Panc1 (cell line): ENCODE results near the gene BBS9. TPM values are rescaled to one million over a fixed set of nuclear protein-coding genes. Genes with fewer than 3 reads are reported as not detected.

Experiments
- ATAC-seq: fragments of 200-7000 bp; cut with Tn5 transposase; 2 replicates; pipeline ENCODE4 v1.9.1; 2020; ENCODE audit warnings: mild to moderate bottlenecking, moderate library complexity
- BruUV-seq: library from RNA; stranded (reverse); fragments of 400-500 nt; replicated peaks from 2 replicates; lab custom pipeline; 2021; lab: Mats Ljungman, UMichigan
- CTCF ChIA-PET: fragments of 300-600 bp; sonication (Branson Sonifier 250); formaldehyde crosslinking; loops from one replicate; lab custom pipeline; 2022; ENCODE audit warnings: antibody characterized with exemption; lab: Charles Lee
- POLR2A ChIA-PET: fragments of 300-600 bp; sonication (Branson Sonifier 250); formaldehyde crosslinking; loops from one replicate; lab custom pipeline; 2022; ENCODE audit warnings: antibody characterized with exemption; lab: Charles Lee
- DNase-seq: peaks from one replicate; pipeline ENCODE4 v3.0.0-alpha.2; 2010; ENCODE audit warnings: low read depth, low spot score
- H3K27ac ChIP-seq: 2 replicates; pipeline ENCODE4 v1.5.1; 2011; ENCODE audit warnings: mild to moderate bottlenecking, low read length, inconsistent platforms
- H3K27me3 ChIP-seq: fragments of 200-500 bp; sonication (Bioruptor generic); 2 replicates; pipeline ENCODE4 v1.6.0; 2014; ENCODE audit warnings: low read length, inconsistent platforms; ENCODE audit not compliant: control insufficient read depth, insufficient read depth
- H3K36me3 ChIP-seq: fragments of 200-500 bp; sonication (Bioruptor generic); 2 replicates; pipeline ENCODE4 v1.5.1; 2014; ENCODE audit warnings: inconsistent platforms, mild to moderate bottlenecking, low read length, moderate library complexity; ENCODE audit not compliant: control insufficient read depth, insufficient read depth
- H3K4me1 ChIP-seq: 2 replicates; pipeline ENCODE4 v1.5.1; 2011; ENCODE audit warnings: inconsistent platforms, mild to moderate bottlenecking, low read length, moderate library complexity; ENCODE audit not compliant: control insufficient read depth, insufficient read depth
- H3K4me3 ChIP-seq, 2 experiments: 2 replicates each; pipeline ENCODE4 v1.5.1; 2011 to 2012; ENCODE audit warnings: low read depth in 2 of 2, low read length in 2 of 2, mild to moderate bottlenecking in 2 of 2, inconsistent platforms in 1 of 2, moderate library complexity in 1 of 2
- H3K9me3 ChIP-seq: fragments of 200-500 bp; sonication (Bioruptor generic); 2 replicates; pipeline ENCODE4 v1.5.1; 2014; ENCODE audit warnings: low read depth, mild to moderate bottlenecking, inconsistent platforms, low read length, moderate library complexity; ENCODE audit not compliant: control insufficient read depth, insufficient read depth
- POLR2AphosphoS5 ChIP-seq: IDR thresholded peaks from 2 replicates; pipeline ENCODE4 v1.6.1; 2012; ENCODE audit warnings: mild to moderate bottlenecking, low read depth, low read length, moderate library complexity
- REST ChIP-seq, 2 experiments: IDR thresholded peaks; 2 replicates each; pipeline ENCODE4 v1.6.1; 2011 to 2012; ENCODE audit warnings: low read depth in 2 of 2, control low read depth in 1 of 2, low read length in 1 of 2, mild to moderate bottlenecking in 1 of 2, moderate library complexity in 1 of 2; ENCODE audit not compliant: insufficient read depth in 1 of 2
- SIN3A ChIP-seq: IDR thresholded peaks from 2 replicates; pipeline ENCODE4 v1.6.1; 2012; ENCODE audit warnings: low read depth, mild to moderate bottlenecking, low read length, moderate library complexity, borderline replicate concordance; ENCODE audit not compliant: insufficient read depth
- TCF7L2 ChIP-seq: IDR thresholded peaks from 2 replicates; pipeline ENCODE4 v1.6.1; 2011; ENCODE audit warnings: mild to moderate bottlenecking, low read depth, low read length, inconsistent platforms
- in situ Hi-C: cut with HindIII; loops from 2 replicates; pipeline ENCODE4 v1.10.0; 2016; ENCODE audit warnings: low sequenced_read_pairs, low pct_unique_long_range_greater_than_20kb
- intact Hi-C: fragments of 100-400 bp; cut with micrococcal nuclease; formaldehyde crosslinking; loops from one replicate; pipeline ENCODE4 v1.10.0; 2022; ENCODE audit not compliant: unreplicated experiment
- total RNA-seq: library from RNA; stranded (reverse); gene quantifications from one replicate; pipeline ENCODE4 v1.2.1, GENCODE V29; 2021; ENCODE audit not compliant: unreplicated experiment
- TF ChIP-seq, protein P1 (sequence below): fragments of 450-650 bp; IDR thresholded peaks from 2 replicates; pipeline ENCODE4 v1.5.1; 2017; ENCODE audit warnings: mild to moderate bottlenecking

Gene BBS9
- total RNA-seq, 1 experiment from 2014 or later: 6.9 TPM

- ATAC-seq: no peak
- ChIA-PET POLR2A (no interaction called here), CTCF (no interaction called here)
- H3K27me3 ChIP-seq: no peaks in the 10 kb centered on the region
- H3K36me3 ChIP-seq: no peaks in the 10 kb centered on the region
- no peak for TF ChIP-seq REST (IDR thresholded peaks at IDR 0.05; ENCODE audit: insufficient read depth in 1 of 2, low read depth in 2 of 2, low read length in 1 of 2)
- no peak for TF ChIP-seq POLR2AphosphoS5
- no peak for TF ChIP-seq SIN3A
- TF ChIP-seq, protein P1, sequence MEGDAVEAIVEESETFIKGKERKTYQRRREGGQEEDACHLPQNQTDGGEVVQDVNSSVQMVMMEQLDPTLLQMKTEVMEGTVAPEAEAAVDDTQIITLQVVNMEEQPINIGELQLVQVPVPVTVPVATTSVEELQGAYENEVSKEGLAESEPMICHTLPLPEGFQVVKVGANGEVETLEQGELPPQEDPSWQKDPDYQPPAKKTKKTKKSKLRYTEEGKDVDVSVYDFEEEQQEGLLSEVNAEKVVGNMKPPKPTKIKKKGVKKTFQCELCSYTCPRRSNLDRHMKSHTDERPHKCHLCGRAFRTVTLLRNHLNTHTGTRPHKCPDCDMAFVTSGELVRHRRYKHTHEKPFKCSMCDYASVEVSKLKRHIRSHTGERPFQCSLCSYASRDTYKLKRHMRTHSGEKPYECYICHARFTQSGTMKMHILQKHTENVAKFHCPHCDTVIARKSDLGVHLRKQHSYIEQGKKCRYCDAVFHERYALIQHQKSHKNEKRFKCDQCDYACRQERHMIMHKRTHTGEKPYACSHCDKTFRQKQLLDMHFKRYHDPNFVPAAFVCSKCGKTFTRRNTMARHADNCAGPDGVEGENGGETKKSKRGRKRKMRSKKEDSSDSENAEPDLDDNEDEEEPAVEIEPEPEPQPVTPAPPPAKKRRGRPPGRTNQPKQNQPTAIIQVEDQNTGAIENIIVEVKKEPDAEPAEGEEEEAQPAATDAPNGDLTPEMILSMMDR: no peak
- no peak for TF ChIP-seq TCF7L2
- intact Hi-C loops: no loop called here
- in situ Hi-C loops: no loop called here
- DNase-seq: no peak
- no TSS peak for BruUV-seq
- H3K4me3 ChIP-seq: no peak overlapping the region
- H3K27ac ChIP-seq: no peak overlapping the region
- no peaks in the 10 kb centered on the region for H3K4me1 ChIP-seq
- no peaks in the 10 kb centered on the region for H3K9me3 ChIP-seq
These were observed 270.3 kb downstream of the BBS9 start for GRCh38 chr7:33399528-33400213.

DNA sequence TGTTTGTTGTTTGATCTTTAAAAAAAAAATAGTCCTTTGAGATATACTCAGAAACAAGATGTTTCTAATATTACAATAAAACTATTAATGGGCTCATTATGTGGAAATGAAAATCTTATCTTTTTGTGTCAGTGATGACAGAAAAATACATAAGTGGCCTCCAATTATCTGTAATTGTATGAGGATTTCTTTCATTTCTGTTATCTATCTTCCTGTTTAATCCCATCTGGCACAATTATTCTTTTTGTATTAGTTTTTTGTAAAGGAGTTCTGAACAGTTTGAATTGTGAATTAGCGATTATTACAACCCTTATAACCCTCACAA, 270.8 kb downstream of the BBS9 start:
- H3K4me1 ChIP-seq: no peaks in the 10 kb centered on the region
- H3K9me3 ChIP-seq: no peaks in the 10 kb centered on the region
- intact Hi-C loops (no loop called here), in situ Hi-C loops (no loop called here)
- H3K27ac ChIP-seq: no peak overlapping the region
- ATAC-seq: no peak
- POLR2A ChIA-PET: no interaction called here
- CTCF ChIA-PET: no interaction called here
- DNase-seq: no peak
- H3K4me3 ChIP-seq: no peak overlapping the region
- H3K36me3 ChIP-seq: no peaks in the 10 kb centered on the region
- no TSS peak for BruUV-seq
- H3K27me3 ChIP-seq: no peaks in the 10 kb centered on the region
- TF ChIP-seq, protein P1: no peak
